ENCODE results near the gene GMDS. TPM values are rescaled to one million over a fixed set of nuclear protein-coding genes. Genes with fewer than 3 reads are reported as not detected.
A peak's percentile ranks its signal among the peaks of the same experiment; 100 is the strongest.

The GMDS gene
- total RNA-seq, 1 donor from 2014 or later = 19.9 TPM

DNA sequence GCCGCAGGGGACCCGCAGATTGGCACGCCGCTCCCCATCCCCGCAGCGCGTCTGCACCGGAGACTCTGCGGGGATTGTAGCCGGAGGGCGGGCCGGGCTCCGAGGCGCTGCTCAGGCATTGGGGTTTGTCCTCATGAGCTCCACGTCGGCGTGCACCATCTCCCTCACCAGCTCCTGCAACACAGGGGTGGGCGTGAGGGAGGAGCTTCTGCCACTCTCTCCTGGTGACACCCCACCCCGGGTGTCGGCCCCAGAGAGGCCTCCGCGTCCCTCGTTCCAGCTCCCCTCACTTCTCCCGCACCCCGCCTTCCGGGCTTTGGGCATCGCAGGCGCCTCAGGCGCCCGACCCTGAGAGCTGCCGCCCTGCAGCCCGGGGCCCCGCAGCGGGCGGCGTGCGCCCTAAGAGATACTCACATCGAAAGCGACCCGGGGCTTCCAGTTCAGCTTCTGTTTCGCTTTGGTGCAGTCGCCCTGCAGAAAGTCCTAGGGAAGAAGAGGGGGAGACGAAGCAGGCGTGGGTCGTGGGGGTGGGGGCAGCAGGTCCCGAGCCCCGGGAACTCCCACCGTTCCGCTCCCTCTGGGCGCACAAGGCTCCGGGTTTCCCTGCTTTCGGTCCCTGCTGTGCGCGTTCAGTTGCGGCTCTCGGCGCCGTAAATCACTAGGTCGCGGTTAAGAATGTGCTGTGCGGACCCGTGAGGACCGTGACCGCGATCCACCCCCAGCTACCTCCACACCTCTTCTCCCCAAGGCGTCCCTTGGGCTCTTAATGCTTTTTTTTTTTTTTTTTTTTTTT lies 621.2 kb downstream of the GMDS start:
- Histone ChIP-seq H3K9me3 (no peaks in the 10 kb centered on the region), H3K4me1 (peaks cover 6 to 32% of the 10 kb centered on the region in 2 donors), H3K4me3 (peak overlapping the region; percentile 72 to 94), H3K36me3 (no peaks in the 10 kb centered on the region), H3K27ac (peak overlapping the region; percentile 96 to 100), H3K27me3 (no peaks in the 10 kb centered on the region)
- intact Hi-C loops (cut with DNase I) = loop anchor here (2.0 to 5.0 kb wide), 6 partner anchors 63 to 1008 kb away; no protein-coding TSS in a partner anchor
- TF ChIP-seq, protein P1, sequence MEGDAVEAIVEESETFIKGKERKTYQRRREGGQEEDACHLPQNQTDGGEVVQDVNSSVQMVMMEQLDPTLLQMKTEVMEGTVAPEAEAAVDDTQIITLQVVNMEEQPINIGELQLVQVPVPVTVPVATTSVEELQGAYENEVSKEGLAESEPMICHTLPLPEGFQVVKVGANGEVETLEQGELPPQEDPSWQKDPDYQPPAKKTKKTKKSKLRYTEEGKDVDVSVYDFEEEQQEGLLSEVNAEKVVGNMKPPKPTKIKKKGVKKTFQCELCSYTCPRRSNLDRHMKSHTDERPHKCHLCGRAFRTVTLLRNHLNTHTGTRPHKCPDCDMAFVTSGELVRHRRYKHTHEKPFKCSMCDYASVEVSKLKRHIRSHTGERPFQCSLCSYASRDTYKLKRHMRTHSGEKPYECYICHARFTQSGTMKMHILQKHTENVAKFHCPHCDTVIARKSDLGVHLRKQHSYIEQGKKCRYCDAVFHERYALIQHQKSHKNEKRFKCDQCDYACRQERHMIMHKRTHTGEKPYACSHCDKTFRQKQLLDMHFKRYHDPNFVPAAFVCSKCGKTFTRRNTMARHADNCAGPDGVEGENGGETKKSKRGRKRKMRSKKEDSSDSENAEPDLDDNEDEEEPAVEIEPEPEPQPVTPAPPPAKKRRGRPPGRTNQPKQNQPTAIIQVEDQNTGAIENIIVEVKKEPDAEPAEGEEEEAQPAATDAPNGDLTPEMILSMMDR (IDR thresholded peaks at IDR 0.05) = no peak
- no peak for DNase-seq (ENCODE audit: low spot score in 2 of 2)

DNA sequence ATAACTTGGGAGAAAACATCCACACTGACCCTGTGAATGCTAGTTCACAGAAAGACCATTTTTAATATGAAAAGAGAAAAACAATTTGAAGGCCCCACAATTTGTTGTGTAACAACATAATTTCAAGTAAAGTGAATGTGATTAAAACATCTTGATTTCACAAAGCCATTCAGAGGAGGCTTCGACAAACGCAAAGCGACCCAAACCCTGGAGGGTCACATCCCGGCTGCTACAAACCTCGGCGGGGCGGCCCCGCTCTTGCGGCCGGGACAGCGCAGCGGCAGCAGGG lies 621.7 kb downstream of the GMDS start:
- H3K4me3 ChIP-seq = peak overlapping the region; percentile 72 to 94
- H3K4me1 ChIP-seq = peaks cover 6 to 26% of the 10 kb centered on the region in 2 donors
- H3K27ac ChIP-seq = peak overlapping the region; percentile 96 to 100
- H3K9me3 ChIP-seq = no peaks in the 10 kb centered on the region
- no peaks in the 10 kb centered on the region for H3K27me3 ChIP-seq
- intact Hi-C loops (cut with DNase I) = loop anchor here (2.0 to 5.0 kb wide), 6 partner anchors 63 to 1009 kb away; no protein-coding TSS in a partner anchor
- no peaks in the 10 kb centered on the region for H3K36me3 ChIP-seq
- TF ChIP-seq, protein P1 (IDR thresholded peaks at IDR 0.05) = no peak
- DNase-seq (ENCODE audit: low spot score in 2 of 2) = no peak

DNA sequence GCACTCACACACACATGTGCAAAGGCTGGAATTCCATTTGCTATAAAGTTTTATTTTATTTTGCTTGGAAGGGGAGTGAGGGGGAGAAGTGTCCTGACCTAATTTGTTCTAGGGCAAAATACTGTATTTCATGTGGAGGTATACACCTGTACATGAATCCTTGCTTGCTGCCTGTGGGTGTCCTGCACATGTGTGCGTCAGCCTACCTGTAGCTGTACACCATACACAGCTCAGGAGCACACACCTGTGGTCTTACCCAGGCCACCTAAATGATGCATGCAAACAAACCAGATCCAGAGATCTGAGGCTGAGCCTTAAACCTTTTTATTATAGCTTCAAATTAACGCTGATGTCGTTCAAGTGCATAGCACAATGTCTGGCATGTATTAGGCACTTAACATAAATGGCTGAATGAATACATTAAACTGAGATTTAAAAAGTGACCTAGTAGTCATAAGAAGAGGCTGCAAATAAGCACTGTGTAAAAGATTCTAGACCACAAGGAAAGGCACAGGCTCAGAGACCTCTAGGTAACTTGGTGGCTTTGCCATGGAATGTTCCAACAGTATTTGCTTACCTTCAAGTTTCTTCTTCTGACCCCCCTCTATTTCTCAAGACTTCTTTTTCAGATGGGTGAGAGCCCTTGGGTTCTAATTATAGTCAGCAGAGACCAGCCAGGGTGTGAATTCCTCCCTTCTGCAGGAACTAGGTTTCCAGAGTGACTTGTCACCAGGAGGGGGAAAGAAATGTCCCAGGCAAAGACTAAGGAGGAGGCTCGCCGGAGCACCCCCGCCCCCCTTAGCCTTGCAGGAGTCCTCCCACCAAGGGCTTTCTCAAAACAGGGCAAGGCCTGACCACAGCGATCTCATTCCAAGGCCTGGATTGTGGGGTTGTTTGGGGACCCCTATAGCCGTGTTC lies 622.3 kb downstream of the GMDS start:
- Histone ChIP-seq H3K9me3 (no peaks in the 10 kb centered on the region), H3K4me3 (peak overlapping the region; percentile 72 to 94), H3K36me3 (no peaks in the 10 kb centered on the region), H3K27ac (peak overlapping the region; percentile 96 to 100), H3K4me1 (peaks cover 6 to 26% of the 10 kb centered on the region in 2 donors), H3K27me3 (no peaks in the 10 kb centered on the region)
- TF ChIP-seq, protein P1 (IDR thresholded peaks at IDR 0.05) = peak in 1 of 3 experiments; percentile 14
- intact Hi-C loops (cut with DNase I) = loop anchor here (5.0 kb wide), 3 partner anchors 164 to 1009 kb away; no protein-coding TSS in a partner anchor
- DNase-seq (ENCODE audit: low spot score in 2 of 2) = no peak

DNA sequence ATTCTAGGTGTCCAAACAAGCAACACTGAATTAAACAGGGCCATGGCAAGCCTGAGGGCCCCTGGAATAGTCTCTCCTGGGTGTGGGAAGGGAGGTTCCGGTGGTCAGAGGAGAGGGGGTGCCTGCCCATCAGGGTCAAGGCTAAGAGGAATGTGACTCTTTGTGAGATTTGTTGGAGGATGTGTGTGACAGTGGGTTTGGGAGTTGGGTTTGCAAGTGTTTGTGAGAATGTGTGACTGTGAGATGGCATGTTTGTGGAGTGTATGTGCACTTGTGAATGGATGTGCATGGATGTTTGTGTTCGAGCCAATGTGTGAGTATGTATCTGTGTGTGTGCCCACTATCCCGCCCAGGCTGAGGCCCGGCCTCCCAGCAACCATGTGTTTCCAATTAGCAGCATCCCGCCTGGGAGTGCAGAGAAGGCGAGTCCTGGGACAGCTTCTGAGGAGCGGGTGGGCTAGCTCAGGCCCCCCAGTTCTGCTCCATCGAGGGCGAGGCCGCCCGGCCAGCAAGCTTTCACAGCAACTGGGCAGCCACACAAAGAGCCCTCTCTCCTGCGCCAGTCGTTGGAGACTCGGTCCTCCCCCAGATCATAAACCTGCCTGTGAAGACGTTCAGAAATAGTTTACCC lies 623.1 kb downstream of the GMDS start:
- no peaks in the 10 kb centered on the region for H3K9me3 ChIP-seq
- H3K36me3 ChIP-seq = no peaks in the 10 kb centered on the region
- peaks cover 6 to 24% of the 10 kb centered on the region in 2 donors for H3K4me1 ChIP-seq
- no peaks in the 10 kb centered on the region for H3K27me3 ChIP-seq
- peak overlapping the region; percentile 13 to 94 for H3K4me3 ChIP-seq
- TF ChIP-seq, protein P1 (IDR thresholded peaks at IDR 0.05) = no peak
- intact Hi-C loops (cut with DNase I) = loop anchor here (5.0 kb wide), 3 partner anchors 165 to 1010 kb away; no protein-coding TSS in a partner anchor
- DNase-seq (ENCODE audit: low spot score in 2 of 2) = no peak
- H3K27ac ChIP-seq = peak overlapping the region; percentile 96 to 100

DNA sequence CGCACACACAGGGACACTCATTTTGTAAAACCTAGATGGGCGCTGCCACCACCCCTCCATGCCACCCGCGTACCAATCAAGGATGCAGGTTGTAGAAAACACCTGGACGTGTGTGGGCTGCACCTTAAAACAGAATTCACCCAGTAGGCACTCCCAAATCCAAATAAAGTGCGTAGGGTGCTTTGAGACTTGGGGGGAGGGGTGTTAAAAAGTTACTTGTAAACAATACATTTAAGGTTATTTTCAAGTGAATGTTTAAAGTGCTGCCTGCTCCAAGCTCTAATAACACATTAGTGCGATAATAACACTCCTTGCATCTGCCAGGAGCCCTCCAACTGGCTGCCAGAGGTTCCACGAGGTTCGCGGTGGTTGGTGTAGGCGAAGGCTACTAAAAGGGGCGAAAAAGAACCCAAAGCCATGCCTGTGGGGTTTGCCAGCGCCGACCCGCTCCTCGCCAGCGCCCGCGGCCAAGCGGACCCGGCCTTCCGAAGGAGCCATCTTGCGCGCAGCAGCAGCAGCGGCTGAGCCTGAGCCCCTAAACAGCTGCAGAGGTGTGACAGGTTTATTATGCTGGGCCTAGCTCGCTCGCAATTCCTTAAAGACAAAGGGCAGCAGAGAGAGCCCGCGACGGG lies 624.2 kb downstream of the GMDS start:
- H3K27me3 ChIP-seq = no peaks in the 10 kb centered on the region
- H3K4me1 ChIP-seq = peaks cover 6 to 22% of the 10 kb centered on the region in 2 donors
- H3K36me3 ChIP-seq = peaks cover 0 to 1% of the 10 kb centered on the region in 2 donors
- H3K4me3 ChIP-seq = peak overlapping the region; percentile 91 to 94
- H3K27ac ChIP-seq = peak overlapping the region; percentile 96 to 100
- TF ChIP-seq, protein P1 (IDR thresholded peaks at IDR 0.05) = no peak
- H3K9me3 ChIP-seq = no peaks in the 10 kb centered on the region
- intact Hi-C loops (cut with DNase I) = loop anchor here (5.0 kb wide), 3 partner anchors 166 to 1011 kb away; no protein-coding TSS in a partner anchor
- DNase-seq (ENCODE audit: low spot score in 2 of 2) = no peak
